Fibroblast of the conjunctiva (primary cell): ENCODE data around the gene CCDC81.

Experiments
- DNase-seq: peaks from one replicate; pipeline ENCODE4 v3.0.0-alpha.2; 2010; ENCODE audit warnings: low read depth

CCDC81 gene

GRCh38 chr11:86464509-86465221 is 90.0 kb downstream of the CCDC81 start:
- no peak for DNase-seq

- no peak for DNase-seq
These were observed 93.5 kb downstream of the CCDC81 start for GRCh38 chr11:86468169-86468568.

GRCh38 chr11:86469491-86470388 is 95.1 kb downstream of the CCDC81 start:
- no peak for DNase-seq
